Measurements from ENCODE around the gene NR6A1.

GRCh38 chr9:124658165-124659017 is 112.7 kb downstream of the NR6A1 start:
- TF ChIP-seq CTCF (tag by site-specific recombination; IDR thresholded peaks at IDR 0.05) (no peak), ZNF274 (IDR thresholded peaks at IDR 0.05; ENCODE audit: low read length) (no peak), ZNF274 (tag by site-specific recombination; IDR thresholded peaks at IDR 0.05; ENCODE audit: borderline replicate concordance) (no peak), ZNF837 (tag by site-specific recombination; IDR thresholded peaks at IDR 0.05) (no peak), ZNF600 (tag by site-specific recombination; IDR thresholded peaks at IDR 0.05) (peak; percentile 62; the same call in 1 of the 2 replicates)

All from HEK293 (cell line).